ENCODE results near the gene DLG5.

DLG5 gene

GRCh38 chr10:77970869-77971803, 44.6 kb upstream of the DLG5 start:
- peak; percentile 48 for DNase-seq (ENCODE audit: low spot score)
- TF ChIP-seq CTCF (IDR thresholded peaks at IDR 0.05; ENCODE audit: extremely low read depth, missing control alignments): no peak

- no peak for TF ChIP-seq CTCF (IDR thresholded peaks at IDR 0.05; ENCODE audit: extremely low read depth, missing control alignments)
- DNase-seq (ENCODE audit: low spot score): no peak
Measured at GRCh38 chr10:77969114-77969513, 42.6 kb upstream of the DLG5 start.

GRCh38 chr10:77967611-77968022, 41.1 kb upstream of the DLG5 start:
- no peak for DNase-seq (ENCODE audit: low spot score)
- no peak for TF ChIP-seq CTCF (IDR thresholded peaks at IDR 0.05; ENCODE audit: extremely low read depth, missing control alignments)

GRCh38 chr10:77965294-77965693, 38.7 kb upstream of the DLG5 start:
- no peak for TF ChIP-seq CTCF (IDR thresholded peaks at IDR 0.05; ENCODE audit: extremely low read depth, missing control alignments)
- no peak for DNase-seq (ENCODE audit: low spot score)

GRCh38 chr10:77964811-77965210, 38.3 kb upstream of the DLG5 start:
- TF ChIP-seq CTCF (IDR thresholded peaks at IDR 0.05; ENCODE audit: extremely low read depth, missing control alignments): no peak
- DNase-seq (ENCODE audit: low spot score): no peak

- no peak for DNase-seq (ENCODE audit: low spot score)
- no peak for TF ChIP-seq CTCF (IDR thresholded peaks at IDR 0.05; ENCODE audit: extremely low read depth, missing control alignments)
Measured at GRCh38 chr10:77963901-77964300, 37.3 kb upstream of the DLG5 start.

- DNase-seq (ENCODE audit: low spot score): no peak
- TF ChIP-seq CTCF (IDR thresholded peaks at IDR 0.05; ENCODE audit: extremely low read depth, missing control alignments): no peak
Measured at GRCh38 chr10:77962350-77963146, 36.0 kb upstream of the DLG5 start.
